ENCODE data around the gene NAIF1.
"Not testable (repeated sequence)": the region's sequence is repeated elsewhere in the genome, so short reads cannot be mapped to it uniquely, and the experiment has no call there.

The NAIF1 gene

DNA sequence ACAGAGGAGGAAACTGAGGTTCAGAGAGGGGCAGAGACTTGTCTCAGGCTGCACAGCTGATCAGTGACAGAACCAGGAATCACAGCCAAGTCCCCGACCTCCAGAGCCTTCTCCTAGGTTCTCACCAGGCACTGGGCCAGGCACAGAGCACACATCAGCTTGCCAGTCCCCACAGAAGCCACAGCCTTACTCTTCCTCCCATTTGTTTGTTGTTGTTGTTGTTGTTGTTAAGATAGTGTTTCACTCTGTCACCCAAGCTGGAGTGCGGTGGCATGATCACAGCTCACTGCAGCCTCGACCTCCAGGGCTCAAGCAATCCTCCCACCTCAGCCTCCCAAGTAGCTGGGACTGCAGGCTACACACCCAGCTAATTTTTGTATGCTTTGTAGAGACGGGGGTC lies 41.4 kb downstream of the NAIF1 start:
- FAIRE-seq: no peak

DNA sequence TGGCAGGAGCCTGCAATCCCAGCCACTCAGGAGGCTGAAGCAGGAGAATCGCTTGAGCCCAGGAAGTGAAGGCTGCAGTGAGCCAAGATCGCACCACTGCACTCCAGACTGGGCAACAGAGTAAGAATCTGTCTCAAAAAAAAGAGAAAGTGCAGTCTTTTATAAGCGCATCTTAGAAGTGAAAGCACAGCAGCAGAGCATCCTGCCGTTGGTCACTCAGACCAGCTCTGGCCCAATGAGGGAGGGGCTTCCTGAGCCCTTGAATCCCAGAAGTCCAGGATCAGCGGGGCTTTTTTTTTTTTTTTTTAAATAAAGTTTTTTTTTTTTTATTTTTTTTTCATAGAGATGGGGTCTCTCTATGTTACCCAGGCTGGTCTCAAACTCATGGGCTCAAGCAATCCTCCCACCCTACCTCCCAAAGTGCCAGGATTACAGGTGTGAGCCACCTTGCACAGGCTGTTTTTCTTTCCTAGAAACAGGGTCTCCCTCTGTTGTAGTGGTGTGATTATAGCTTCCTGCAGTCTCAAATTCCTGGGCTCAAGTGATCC lies 42.3 kb downstream of the NAIF1 start:
- FAIRE-seq: no peak

- not testable (repeated sequence) for FAIRE-seq
These were observed 43.4 kb downstream of the NAIF1 start for GRCh38 chr9:128023671-128024070.

- no peak for FAIRE-seq
These were observed 44.2 kb downstream of the NAIF1 start for GRCh38 chr9:128022886-128023285.

DNA sequence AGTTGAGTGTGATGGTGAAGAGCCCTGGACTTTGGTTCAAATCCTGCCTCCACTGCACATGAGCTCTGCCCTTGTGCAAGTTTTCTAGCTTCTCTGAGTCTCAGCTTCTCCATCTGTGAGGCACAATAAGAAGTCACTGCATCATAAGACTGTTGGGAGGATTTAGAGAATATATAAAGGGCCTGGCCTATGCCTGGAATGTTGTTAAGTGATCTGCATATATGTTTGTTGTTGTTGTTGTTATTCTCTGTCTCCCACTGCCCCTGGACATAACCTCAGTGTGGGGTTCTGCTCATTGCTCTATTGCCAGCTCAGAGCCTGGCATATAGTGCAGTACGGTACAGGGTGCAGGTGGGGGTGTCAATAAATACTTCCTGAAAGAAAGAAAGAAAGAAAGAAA lies 46.0 kb downstream of the NAIF1 start:
- FAIRE-seq: no peak

DNA sequence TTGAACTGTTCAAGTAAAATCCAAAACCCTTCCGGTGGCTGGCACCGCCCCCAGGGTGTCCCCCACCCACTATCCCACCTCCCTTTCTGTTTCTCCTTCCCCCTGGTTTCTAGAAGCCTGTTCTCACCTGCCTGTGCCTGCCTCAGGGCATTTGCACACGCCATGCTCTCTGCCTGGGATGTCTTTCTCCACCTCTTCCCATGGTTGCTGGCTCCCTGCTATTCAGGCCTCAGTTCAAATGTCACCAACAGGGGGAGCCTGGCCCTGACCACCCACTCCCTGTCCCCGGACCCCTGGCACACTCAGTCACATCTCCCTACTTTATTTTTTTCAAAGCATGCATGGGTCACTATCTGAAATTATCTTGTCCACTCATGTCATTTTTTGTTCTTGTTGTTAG lies 46.4 kb downstream of the NAIF1 start:
- FAIRE-seq: no peak

GRCh38 chr9:128015696-128016095 lies 51.4 kb downstream of the NAIF1 start:
- no peak for FAIRE-seq

All from endometrium (tissue), 2 donors.